Anterior cingulate cortex (tissue), 58 donors: ENCODE data around the gene NFIX.
A peak's percentile ranks its signal among the peaks of the same experiment; 100 is the strongest.

Experiments used
- DNase-seq, 58 donors: peaks; one replicate each; lab custom pipeline; 2025; lab: John Stamatoyannopoulos, UW

The NFIX gene

DNA sequence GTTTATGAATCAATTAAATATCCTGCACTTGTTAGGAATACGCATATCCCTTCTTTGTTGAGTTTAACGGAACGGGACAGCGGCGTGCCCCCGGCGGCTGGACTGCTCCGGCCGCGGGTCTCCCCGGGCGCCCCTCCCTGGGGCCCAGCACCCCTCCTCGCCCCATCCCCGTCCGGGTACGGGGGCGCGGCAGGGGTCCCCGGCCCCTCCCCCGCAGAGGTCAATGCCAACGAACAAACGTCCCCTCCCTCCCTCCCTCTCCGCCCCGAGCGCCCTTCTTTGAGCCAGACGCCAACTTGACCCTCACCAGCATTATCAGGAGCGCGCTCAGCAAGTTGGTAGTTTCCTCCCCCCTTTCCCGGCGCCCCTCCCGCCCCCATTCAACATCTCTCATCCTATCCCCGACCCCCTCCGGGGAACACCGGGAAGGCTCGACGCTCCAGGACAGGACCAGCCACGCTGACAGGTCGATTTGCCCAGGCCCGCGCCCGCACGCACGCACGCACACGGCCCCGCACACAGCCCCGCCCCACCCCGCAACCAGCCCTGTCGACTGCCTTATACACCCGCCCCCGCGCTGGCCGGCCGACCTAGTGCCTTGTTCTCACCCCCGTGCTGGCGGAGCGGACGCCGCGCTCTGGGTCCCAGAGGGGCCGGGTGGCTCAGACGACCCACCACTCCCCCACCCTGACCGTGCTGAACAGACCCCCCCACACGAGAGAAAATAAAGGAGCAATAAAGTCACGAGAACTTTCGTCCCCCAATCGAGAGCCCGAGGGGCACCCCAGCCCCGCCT, 102.4 kb downstream of the NFIX start:
- DNase-seq = peak in 2 of 58 donors; percentile 30 to 37

DNA sequence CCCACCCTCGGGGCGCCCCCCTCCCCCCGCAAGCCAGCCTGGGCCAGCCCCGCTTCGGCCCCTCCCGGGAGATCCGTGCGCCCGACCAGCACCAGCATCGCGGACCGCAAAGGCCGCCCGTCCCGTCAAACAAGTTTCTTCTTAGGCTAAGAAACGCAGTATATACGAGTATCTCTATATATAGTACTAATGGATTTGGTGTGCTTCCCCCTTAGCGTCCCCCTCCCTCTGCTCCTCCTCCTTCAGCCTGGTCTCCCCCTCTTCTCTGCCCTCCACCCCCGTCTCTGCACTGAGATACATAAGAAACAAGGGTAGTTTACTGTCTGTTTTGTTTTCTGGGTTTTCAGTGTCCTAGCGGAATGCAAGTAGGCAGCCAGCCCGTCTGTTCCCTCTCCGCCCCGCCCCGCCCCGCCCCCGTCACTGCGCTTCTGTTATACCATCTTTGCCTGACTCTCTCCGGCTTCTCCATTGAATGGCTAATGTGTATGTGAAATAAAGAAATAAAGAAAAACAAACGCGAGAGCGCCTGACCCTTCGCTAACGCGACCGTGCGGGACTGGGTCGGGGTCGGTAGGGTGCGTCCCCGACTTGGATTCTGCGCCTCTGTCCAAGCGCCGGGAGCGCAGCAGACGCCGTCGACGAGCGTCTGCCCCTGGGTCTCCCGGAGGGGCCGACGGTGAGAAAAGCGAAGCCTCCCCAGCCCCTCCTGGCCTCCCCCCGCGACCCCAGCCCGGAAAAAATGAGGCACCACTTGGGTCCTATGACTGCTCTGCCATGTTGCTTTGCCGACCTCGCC, 103.2 kb downstream of the NFIX start:
- peak in 4 of 58 donors; percentile 11 to 28 (median 24) for DNase-seq

DNA sequence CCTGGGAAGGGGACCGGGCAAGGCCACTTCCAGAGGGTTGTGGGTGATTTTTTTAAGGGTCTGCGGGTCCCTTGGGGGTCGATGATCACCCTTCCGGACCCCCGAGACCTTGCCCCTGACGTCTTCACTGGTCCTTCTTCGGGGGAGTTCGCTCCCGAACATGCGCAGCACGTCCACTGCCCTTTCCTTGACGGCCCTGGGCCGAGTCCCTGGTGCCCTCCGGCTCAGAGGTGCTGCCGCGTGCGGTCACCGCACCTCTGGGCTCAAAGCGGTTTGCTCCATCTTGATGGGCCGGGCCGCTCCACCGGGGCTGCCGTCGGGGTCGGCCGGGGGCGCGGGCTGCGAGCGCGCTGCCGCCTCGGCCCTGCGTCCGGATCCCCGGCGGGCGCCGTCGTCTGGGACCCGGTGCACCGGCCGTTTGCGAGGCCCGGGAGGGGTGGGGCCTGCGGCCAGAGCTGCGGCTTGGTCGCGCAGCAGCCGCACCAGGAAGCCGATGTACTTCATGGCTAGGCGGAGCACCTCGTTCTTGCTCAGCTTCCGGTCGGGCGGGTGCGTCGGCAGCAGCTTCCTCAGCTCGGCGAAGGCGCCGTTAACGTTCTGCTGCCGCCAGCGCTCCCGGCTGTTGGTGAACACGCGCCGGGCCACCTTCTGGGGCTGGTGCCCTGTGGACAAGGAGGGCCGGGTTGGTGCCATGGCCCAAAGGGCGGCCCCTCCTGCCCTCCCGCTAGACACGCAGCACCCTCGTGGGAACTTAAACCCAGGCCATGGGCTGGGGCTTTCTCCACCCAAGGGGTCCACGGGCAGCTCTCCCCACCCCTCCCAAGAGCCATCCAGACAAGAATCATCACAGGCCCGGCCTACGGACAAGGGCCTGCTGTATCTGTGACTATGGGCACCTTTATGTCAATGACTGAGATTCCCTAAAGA, 104.1 kb downstream of the NFIX start:
- peak in 15 of 58 donors; percentile 16 to 49 (median 35) for DNase-seq

DNA sequence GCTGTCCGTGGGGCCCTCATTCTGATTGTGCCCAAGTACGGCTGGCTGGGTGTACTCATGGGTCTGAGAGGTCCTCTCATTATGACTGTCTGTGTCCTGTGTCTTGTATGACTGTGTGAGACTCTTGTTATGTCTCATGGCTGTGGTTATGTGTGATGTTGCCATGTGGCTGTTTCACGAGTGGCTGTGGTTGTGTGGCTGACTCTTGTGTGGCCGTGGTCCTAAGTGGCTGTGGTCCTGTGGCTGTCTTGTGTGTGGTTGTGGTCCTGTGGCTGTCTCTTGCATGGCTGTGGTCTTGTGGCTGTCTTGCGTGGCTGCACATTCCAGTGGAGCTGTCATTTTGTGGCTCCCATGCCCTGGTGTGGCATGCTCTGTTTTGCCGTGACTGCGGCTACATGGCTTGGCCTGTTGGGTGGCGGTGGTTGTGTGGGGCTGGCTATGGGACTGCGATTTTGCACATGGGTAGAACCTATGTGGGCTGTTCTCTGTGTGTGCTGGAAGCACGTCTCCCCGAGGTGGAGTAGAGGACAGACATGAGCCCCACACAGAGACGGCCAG, 104.8 kb downstream of the NFIX start:
- DNase-seq = no peak

DNA sequence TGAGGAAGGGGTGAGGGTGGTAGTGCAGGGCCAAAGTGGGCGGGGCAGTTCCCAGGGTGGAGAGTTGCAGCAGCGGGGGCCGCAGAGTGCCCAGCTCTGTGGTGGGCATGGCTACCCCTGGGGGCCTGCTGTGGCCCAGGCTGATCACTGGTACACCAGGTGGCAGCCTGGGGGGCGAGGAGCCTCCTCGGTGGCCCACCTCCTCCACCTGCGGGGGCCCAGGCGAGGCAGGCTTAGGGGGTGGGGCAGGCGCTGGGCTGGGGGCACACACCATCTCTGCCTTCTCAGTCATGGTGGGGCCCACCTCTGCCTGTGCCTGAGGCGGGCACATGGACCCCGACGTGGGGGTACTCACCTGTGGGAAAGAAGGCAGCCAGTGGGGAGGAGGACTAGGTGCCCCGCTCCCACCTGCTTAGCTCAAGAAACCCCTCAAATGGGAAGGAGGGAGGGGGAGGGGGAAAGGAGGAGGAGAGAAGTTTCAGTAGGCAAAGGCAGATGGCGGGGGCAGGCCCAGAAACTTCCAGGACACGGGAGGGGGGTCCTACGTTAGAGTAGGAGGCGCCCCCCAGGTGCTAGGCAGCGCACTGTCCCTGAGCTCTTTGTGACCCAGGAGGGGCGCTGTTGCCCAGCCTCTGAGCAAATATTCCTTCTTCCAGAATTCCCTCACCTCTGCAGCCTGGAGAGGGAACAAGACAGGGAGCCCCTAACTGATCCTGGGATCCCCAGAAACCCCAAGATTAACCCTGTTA, 105.7 kb downstream of the NFIX start:
- no peak for DNase-seq

DNA sequence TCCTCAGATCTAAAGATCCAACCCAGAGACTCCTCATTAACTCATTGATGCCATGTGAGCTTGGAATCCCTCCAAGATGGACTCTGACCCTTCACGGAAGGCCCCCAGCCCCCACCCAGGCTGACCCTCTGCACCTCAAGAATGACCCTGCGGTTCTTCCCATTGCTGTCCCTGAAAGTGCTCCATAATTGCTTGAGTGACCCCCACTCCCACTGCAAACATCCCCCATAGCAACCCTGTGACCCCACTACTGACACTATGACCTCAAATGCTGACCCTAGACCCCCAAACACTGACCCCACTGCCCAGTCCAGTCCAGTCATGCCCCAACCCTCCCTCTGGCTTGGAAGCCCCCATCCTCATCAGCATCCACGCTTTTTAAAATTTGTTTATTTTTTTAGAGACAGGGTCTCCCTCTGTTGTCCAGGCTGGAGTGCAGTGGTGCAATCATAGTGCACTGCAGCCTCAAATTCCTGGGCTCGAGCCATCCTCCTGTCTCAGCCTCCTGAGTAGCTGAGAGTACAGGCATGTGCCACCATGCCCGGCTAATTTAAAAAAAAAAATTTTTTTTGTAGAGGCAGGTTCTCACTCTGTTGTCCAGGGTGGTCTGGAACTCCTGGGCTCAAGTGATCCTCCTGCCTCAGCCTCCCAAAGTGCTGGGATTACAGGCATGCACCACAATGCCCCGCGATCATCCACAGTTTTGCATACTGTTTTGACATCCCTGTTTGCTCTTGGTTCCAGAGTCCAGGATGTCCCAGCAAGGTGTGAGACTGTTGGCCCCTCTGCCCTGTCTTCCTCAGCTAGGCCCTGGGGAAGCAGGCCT, 106.5 kb downstream of the NFIX start:
- DNase-seq = no peak

DNA sequence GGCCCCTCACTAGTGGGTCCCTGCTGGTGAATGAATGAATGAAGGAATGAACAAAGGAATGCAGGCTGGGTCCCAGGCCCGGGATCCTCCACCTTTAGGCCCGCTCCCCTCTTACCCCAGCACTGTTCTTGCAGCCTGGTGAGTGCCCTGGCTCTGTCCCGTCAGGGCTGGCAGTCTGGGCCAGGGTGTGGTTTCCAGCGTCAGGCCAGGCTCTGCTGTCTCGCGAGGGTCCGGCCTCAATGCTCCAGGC, 107.1 kb downstream of the NFIX start:
- DNase-seq = no peak

DNA sequence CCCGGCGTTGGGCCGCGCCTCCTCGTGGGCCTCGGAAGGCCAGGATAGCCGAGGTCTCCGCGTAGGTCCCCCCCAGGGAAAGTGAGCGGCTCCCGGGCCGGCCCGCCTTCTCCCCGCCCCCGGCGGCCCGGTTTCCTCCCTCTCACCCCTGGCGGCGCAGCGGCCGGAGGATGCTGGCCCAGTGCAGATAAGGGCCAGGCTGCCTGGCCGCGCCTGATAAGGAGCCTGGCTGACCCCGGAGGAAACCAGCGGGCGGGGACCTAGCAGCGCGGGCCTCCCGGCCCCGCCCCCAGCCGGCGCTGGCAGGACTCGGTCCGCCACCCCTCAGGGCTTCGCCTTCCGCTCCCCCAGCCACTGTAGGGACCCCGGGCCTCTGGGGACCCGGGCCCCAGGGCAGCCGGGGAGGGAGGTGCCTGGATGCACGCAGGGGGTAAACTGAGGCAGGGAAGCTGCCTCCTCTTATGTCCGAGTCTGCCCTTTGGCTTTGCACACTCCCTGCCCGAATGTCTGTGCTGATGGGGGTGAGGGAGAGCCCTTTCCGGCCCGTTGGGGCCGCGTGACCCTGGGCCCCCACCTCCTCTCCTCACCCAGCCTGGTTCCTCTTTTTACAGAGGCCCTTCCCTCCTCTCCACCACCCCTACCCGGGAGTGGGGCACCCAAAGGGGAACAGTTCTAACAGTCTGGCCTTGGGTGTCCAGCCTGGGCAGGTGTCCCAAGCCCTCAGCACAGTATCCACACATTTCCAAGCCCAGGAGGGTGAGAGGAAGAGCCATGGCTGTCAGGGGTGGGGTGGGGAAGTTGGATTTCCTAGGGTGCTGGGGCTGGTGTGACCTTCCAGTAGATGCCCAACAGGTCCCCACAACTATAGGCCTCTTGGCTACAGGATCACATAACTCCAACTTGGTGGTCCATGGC, 107.6 kb downstream of the NFIX start, which contains the start of gene LYL1:
LYL1 (minus strand) TSS at position 193 of the 915 bp plus-strand sequence. CDS start 1,687 bp downstream, outside the sequence.
- peak in 12 of 58 donors; percentile 15 to 63 (median 50) for DNase-seq

DNA sequence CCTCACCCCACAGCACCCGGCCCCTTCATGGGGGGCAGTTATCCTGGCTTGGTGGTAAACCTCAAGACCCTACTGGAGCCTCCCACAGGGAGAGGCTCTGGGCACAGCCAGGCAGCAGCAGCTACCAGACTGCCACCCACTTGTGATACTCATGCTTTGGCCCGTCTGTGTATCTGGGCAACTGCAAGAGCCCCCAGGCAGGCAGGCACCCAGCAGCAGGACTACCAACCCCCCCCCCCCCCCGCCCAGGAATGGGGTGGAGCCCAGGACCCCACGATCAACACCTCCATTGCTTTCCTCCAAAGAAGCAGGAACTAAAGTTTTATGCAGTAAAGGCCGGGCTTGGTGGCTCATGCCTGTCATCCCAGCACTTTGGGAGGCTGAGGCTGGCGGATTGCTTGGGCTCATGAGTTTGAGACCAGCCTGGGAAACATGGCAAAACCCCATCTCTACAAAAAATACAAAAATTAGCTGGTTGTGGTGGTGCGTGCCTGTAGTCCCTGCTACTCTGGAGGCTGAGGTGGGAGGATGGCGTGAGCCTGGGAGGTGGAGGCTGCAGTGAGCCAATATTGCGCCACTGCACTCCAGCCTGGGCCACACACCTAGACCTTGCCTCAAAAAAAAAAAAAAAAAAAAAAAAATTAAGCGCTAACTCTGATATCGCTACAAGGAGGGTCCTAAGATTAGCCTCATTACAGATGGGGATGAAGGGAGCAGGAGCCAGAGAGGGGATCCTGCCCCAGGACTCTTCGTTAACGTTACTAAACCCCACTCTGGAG, 108.5 kb downstream of the NFIX start:
- DNase-seq = no peak

DNA sequence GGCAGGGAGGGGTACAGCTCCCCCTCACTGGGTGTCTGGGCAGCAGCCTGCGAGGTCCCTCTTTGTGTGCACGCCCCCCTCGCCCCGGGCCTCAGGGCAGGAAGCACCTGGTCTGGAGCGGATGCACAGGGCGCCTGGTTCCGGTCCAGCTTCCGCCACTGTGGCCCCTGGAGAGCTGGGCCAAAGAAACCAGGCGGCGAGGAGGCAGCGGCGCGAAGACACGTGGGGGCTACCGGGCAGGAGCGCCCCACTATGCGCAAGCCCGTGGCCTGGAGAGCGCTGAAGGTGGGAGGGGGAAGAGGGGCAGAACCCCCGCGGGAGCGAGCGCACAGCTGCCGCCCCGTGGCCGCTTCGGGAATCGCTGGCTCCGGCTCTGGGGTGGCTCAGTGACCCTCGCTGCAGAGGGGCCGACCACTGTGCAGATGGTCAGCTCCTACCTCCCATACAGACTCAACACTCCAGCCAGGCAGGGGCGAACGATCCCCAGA, 109.1 kb downstream of the NFIX start:
- peak in 33 of 58 donors; percentile 25 to 76 (median 53) for DNase-seq

DNA sequence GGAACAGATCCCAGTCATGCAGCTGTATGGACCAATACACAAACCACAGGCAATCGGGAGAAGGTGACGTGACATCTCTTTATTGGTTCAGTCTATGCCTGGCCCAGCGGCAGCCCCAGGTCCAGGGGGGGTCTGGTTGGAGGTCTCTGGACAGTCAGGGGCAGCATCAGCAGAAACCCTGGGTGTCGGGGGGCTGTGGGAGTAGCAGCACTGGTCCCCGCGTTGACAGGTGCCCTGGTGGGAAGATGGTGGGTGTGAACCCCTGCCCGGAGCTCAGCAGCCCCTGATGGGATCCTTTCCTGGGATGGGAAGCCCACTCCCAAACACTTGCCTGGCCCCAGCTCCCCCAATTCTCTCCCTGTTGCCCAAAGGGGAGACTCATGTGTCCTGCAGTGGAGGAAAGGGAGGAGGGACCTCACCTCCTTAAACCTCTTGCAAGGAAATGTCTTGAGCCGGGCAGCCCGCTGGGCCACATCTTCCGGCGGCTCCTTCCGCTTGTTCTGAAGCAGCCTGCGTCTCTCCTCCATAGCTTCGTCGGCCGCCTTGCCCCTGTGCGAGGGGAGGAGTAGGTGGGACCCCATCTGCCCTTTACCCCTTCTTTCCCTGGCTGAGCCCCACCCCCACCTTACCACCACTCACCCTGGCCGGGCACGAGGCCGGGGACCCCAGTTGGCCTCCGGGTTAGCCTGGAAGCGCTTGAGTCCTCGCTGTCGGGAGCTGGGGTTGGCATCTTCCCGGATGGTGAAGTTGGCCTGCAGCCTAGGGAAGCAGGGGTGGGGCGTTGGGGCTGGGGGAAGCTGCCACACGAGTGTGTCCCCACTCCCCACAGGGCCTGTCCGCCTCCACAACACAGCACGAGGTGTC, 109.8 kb downstream of the NFIX start:
- no peak for DNase-seq

DNA sequence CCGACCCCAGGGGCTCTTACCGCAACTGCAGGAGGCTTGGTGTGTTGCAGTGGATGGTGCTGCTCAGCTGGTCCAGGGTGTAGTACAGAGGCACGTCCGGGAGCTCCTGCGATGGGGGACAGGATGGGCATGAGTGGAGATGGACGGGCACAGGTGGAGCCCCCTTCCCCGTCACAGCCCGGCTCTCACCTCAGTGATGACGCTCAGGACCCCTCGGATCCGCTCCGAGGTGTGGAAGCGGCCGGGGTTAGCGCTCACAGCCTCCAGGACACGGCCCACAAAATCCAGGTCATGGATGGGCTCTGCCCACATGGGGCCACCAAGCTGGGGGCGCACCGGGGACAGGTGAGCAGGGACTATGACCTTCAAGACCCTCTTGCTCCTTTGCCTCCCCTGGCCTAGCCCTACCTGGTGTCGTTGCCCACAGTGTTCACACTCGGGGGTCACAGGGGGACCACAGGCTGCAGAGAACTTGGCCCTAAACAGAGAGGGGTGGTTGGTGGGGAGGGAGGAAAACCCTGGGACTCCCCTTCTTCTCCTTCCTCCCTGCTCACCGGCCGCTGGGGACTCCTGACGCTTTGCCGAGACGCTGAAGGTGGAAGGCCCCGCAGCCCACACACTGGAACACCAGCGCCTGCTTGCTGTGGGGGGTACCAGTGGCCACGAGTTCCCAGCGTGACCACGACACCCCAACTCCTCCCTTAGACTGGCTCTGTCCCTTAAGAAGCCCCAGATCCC, 114.3 kb downstream of the NFIX start:
- DNase-seq = no peak

DNA sequence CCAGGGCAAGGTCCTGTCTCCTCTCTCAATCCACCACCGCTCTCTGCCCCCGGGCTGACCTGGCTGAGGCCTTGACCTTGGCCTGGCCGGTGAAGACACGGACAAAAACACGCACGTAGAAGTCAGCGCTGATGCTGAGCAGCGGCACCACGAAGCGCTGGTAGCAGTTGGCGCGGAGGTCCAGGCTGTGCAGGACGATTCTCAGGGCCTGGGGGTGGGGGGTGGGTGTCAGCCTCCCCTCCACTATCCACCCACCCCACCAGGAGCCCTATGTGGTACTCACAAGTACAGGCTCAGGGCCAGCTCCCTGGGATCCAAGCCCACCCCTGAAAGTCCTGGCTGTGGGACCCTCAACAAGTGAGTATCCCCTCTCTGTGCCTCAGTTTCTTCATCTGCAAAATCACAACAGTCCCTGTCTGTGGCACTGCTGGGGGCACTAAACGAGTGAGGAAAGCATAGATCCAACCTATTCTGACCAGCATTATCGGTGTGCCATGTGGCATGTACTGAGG, 114.9 kb downstream of the NFIX start:
- no peak for DNase-seq

DNA sequence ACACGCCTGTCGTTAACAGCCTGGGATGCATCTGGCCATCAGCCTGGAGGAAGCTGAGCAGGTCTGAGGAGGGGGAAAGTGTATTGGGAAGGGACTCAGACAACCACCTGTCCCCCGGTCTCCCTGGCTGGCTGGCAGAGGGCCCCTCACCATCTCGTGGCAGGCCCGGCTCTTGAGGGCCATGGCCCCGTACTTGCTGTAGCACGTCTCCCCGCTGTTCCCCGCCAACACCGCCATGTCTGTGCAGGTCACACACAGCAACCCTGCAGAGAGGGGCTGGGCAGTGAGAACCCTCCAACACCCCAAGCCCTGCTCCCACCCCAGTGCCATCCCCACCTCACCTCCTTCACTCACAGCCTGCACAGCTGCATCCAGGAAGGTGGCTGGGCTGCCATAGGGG, 117.3 kb downstream of the NFIX start:
- no peak for DNase-seq

DNA sequence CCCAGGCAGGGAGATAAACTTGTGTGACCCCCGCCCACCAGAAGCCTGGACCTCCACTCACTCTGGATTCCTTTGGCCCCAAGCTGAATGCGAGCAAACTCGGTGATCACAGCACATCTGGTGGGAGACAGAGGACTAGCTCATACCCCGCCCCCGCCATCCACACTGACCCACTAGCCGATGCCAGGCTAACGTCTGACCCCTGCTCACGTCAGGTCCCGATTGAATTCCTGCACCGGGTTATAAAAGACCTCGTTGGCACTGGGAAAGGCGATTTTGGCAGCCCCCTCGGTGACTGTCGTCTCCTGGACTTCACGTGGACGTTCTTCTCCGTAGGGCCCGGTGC, 120.6 kb downstream of the NFIX start:
- DNase-seq = no peak
